GM21360 (cell line): ENCODE measurements around the gene DOCK3.
"Not testable (repeated sequence)": the region's sequence is repeated elsewhere in the genome, so short reads cannot be mapped to it uniquely, and the experiment has no call there.

Experiments
- ATAC-seq: cut with Tn5 transposase; IDR thresholded peaks from one replicate; pipeline ENCODE4 v1.9.1; 2021; ENCODE audit warnings: mild to moderate bottlenecking, moderate library complexity; ENCODE audit not compliant: unreplicated experiment

Gene DOCK3

GRCh38 chr3:50649451-50649931 lies 25.2 kb upstream of the DOCK3 start:
- ATAC-seq, result no peak

DNA sequence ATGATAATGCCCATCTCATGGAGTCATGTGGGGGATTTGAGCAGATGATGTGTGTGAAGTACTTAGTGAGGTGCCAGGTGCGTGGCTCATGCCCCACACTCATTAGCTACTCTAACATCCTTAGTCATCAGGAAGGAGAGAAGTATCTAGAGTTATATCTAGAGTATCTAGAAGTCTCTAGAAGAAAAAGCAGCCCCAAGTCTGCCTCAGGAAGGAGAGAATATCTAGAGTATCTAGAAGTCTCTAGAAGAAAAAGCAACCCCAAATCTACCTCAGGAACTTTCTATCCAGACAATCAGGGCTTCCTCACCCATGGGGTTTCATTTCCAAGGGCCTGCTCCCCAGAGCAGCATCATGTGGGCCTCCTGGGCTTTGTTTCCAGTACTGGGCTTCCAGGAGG lies 24.7 kb upstream of the DOCK3 start:
- no peak for ATAC-seq

DNA sequence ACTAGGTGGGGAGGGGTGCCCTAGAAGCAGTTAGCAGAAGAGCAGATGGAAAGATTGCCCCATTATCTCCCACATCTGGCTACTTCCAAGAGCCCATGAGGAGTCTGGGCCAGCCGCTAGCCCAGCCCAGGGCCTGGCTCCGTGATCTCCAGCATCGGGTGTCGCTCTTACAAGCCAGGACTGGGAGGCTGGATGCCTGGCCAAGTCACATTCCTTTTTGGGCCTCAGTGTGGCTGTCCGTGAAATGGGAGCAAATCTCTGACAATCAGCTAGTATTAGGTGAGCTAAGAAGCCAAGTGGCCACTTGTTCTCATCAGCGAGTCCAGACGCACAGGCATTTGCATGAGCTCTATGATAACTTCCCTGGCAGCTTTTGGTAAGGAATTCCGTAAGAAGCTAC lies 23.3 kb upstream of the DOCK3 start:
- ATAC-seq, result no peak

DNA sequence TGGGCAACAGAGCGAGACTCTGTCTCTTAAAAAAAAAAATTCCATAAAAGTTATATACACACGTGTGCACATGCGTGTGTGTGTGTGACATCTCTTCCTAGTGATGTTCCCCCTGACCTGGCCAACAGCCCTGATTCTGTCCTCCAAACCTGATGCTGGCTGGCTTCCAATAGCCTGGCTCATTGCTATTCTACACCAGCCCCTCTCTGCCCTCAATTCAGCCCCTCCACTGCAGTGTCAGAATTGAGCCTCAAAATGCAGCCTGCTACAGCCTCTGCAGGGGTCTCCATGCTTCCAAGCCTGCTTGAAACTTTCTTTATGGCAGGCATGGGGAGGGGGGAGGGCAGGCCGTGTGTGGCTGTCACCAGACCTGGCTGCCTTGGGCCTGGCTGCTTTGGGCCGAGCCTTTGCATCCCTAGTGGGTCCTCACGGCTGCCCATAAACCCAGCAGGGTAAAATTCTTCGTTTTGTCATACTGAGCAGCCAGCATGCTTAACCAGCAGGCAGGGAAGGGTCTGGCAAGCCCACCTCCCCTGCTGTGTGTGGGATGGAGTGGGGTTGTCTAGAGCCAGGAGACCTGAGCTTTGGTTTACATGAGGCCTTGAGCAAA lies 22.7 kb upstream of the DOCK3 start:
- no peak for ATAC-seq

DNA sequence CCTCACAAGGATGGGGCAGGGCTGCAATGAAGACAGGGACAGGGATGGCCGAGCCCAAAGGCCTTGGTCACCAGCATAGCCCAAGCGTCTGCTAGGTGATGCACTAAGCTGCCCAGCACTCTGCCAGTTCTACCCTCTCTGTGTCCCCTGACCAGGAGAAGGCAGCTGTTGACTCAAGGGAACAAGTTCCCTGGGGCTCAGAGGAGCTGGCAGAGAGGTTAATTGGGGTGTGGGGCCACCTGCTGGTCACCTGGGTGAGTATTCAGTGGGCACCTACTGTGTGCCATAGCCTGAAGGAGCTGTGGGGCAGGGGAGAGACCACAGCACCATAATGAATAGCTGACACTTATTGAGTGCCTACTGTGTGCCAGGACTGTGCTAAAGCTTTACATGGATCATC lies 22.0 kb upstream of the DOCK3 start:
- no peak for ATAC-seq

DNA sequence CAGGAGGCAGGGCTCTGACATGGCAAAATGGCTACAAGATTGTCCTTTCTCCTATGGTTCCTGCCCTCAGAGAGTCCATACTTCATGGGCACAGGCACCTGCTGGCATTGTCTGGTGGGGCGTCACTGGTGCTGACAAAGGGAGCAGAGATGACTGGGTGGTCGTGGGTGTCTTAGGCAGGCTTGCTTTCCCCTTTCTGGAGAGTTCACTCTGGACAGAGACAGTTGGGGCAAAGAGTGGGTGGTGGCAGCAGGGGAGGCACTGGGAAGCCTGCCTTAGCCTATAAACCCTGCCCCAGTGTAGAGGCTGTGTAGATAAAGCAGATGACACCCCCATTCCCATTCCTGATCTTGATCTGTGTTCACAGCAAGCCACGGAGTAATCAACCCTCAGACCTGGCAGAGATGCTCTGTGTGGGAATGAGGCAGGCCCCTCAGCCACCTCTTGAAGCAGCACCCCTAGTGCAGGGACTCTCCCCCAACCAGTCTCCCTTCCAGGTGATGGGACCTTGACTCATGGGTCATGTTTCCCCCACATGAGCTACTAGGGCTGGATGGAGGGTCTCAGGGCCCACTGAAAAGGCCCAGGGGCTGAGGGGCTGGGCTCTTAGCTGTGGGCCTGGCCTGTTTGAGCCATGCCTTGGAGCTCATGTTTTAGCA lies 20.7 kb upstream of the DOCK3 start:
- no peak for ATAC-seq

- ATAC-seq, result no peak
These were observed 19.5 kb upstream of the DOCK3 start for GRCh38 chr3:50655009-50655830.

DNA sequence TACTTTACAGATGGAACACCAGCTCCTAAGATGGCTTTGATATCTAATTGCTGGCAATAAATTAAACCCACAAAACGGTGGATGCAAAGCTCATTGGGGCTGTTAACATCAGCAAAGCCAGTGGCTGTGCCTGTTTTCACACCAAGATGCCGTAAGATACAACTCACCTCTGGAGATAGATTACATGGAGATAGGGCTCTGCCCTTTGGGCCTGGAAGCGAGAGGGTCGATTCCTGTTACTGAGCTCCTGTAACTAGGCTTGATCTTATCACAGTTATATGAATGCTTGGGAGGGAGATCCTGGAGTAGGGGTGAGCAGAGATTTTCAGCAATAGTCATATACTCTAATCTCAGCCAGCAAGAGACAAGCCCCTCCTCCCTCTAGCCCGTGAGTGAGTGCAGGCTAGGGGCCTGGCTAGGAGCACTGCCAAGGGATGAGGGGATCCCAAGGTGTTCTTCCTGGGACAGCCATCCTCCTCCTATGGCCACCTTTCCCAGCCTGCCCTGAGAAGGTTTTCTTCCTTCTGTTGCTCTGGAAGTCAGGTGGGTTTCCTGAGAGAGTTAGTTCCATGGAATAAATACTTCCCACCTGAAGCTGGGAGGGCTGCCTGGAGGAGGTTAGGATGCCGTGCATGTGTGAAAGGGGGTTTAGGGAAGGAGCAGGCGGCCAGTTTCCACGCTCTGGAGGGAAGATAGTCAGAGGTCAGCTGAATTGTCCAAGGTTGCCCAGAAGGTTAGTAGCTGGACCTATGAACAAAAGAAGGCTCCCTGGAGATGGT lies 18.1 kb upstream of the DOCK3 start:
- ATAC-seq, result no peak

DNA sequence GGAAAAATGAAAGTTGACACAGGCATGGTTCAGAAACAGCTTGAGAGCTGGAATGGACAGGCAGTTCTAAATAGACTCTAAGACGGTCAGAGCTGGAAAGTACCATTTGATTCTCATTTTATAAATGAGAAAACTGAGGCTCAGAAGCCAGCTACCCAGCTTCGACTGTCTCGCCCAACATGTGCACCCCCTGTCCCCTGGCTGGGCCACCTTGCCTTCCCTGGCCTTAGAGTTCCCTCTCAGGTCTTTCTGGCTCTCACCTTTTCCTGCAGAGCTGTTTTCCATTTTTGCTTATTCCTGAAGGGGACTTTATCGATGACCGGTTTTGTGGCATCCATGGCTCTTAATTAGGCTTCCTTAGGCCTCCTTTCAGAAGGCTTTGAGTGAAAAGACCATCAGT lies 17.3 kb upstream of the DOCK3 start:
- ATAC-seq, result no peak

DNA sequence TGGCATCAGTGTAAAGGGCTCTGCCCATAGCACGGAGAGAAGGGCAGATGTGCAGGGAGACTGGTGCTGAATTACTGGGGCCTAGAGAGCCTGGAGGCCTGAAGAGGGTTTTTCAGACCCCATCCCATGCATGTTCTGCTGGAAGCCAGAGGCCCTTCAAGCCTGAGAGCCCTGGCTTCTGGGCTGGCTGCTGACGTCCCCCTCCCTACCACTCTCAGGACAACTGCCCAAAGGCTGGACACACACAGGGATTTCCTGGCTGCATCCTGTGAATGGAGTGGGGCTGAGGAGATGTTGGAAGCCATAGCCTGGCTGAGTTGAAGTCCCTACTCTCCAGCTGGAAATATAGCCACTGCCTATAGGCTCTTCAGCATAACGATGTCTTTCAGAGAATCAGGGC lies 16.9 kb upstream of the DOCK3 start:
- no peak for ATAC-seq

GRCh38 chr3:50658416-50658815 lies 16.3 kb upstream of the DOCK3 start:
- no peak for ATAC-seq

DNA sequence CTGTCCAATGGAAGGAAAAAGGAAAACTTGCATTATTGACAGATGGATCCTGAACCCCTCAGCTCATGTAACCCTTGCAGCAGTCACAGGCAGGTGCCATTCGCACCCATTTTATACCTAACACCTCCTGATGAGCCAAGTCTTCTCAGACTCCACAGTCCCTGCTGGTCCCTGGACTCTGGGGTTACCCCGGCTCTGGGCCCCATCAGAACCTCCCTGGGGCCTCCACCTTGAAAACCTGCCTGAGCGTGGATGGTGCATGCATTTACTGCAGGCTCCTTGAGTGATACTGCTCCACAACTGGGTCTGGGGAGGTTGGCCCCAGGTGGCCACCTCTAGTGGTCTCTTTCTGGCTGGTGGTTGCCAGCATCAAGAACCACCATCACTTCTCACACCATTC lies 15.9 kb upstream of the DOCK3 start:
- no peak for ATAC-seq

DNA sequence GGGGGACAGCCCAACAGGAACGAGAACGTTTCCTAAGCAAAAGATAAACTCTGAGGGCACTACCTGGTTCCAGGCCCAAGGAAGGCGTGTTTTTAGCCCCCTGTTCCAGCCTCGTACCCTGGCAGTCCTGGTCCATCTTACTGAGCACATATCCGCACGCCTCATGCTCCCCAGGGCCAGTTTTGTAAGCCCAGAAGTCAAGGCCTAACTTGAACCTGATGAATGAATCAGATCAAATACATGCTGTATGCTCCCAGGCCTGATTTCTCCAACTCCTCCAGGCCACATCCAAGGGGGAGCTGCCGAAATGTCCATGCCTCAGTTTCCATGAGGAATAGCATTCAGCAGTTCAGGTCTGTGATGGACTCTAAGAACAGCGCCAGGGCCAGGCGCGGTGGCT lies 14.3 kb upstream of the DOCK3 start:
- no peak for ATAC-seq

DNA sequence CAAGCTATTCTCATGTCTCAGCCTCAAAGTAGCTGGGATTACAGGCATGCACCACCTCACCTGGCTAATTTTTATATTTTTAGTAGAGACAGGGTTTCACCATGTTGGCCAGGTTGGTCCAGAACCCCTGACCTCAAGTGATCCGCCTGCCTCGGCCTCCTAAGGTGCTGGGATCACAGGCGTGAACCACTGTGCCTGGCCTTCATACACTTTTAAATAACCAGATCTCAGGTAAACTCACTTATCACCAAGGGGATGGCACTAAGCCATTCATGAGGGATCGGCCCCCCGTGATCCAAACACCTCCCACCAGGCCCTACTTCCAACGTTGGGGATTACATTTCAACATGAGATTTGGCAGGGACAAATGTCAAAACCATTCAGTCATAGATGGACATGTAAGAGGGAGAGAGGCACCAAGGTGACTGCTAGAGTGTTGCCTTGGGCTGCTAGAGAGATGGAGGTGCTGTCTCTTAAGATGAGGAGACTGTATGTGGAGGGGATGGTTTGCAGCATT lies 13.3 kb upstream of the DOCK3 start:
- no peak for ATAC-seq

DNA sequence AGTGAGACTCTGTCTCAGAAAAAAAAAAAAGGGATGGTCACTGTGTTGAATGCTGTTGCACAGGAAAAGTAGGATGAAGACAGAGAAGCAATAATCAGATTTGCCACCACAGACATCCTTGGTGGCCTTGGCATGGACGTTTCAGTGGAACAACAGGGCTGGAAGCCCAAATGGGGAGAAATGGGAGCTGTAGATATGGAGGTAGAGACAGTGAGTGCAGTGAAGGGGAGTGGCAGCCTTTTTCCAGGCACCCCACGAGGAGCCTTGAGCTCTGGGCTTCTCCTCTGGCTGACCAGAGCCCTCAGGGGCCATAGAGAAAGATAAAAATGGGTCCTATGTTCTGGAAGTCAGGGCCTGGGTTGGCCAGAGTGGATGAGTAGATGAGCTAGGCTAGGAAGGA lies 12.3 kb upstream of the DOCK3 start:
- ATAC-seq, result no peak

DNA sequence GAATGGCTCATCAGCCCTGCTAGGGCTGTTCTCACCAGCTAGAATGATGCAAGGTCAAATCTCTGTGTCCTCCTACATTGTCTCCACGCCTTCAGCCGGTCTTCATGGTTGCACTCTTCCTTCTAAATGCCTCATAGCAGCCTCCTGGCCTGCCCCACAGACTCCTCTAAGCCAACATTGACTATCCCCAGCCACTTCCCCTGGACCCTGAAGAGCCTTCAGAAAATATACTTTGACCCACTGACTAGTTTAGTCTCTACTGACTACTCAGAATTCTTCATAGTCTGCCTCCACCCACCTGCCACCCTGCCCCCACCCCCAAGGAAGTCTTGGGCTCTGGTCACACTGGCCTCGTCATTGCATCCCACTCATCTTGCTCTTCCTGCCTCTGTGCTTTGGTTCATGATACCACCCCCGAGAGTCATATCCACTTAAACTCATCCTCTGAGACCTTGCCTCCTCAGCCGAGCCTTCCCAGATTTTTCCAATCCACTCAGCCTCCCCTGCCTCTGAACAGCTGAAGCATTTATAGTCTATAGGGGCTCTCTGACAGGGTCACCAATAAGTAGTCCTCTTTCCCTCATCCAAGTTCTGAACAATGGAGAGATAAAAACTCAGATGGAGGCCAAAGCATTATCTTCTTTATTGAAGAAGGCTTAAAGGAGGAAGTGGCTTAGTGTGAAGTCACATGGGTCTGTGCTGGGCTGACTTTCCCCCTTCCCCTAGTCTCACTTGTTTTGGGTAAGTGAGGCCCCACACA lies 9.5 kb upstream of the DOCK3 start:
- no peak for ATAC-seq

GRCh38 chr3:50665841-50666115 lies 8.9 kb upstream of the DOCK3 start:
- not testable (repeated sequence) for ATAC-seq

GRCh38 chr3:50666837-50667236 lies 7.9 kb upstream of the DOCK3 start:
- ATAC-seq, result no peak

- no peak for ATAC-seq
These were observed 3.4 kb upstream of the DOCK3 start for GRCh38 chr3:50671331-50671730.

DNA sequence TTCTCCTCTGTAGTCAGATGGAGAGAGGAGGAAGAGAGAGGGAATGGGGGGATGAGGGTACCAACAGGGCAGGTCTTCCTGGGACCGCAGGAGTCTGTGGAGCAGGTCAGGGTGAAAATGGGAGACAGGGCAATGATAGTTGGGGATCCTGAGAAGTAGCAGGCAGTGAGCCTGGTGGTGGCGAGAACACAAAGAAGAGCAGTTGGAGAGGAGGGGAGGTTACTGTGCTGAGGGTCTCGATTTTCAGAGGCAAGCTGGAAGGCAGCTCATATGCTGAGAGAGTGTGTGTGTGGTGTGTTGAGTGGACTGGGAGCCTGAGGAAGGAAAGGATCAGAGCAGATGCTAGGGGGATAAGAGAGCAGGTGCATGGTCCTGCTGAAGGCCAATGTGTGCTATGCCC lies 2.1 kb upstream of the DOCK3 start:
- ATAC-seq, result no peak

DNA sequence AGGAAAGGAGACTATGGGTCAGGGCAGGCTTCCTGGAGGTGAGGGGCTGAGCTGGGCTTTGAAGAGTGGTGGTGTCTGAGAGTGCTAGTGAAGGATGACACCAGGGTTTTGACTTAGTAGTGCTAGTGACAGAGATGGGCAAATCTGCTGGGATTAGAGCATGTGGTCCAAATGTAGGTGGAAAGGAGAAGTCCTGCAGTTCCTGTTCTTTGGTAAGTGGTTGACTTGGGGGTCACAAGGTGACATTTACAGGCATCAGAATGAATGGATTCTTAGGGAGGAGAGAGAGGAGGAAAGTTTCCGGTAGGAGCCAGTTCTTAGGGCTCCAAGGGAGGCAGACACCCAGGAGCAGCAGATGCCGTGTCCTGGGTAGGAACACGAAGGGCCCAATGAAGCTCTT lies 796 bp upstream of the DOCK3 start:
- no peak for ATAC-seq
